Glomerular visceral epithelial cell (primary cell): Measurements from ENCODE around the gene ZC3H13.

Source experiments
- DNase-seq: peaks from one replicate; pipeline ENCODE4 v3.0.0-alpha.2; 2016; ENCODE audit errors: extremely low spot score

Gene ZC3H13, protein sequence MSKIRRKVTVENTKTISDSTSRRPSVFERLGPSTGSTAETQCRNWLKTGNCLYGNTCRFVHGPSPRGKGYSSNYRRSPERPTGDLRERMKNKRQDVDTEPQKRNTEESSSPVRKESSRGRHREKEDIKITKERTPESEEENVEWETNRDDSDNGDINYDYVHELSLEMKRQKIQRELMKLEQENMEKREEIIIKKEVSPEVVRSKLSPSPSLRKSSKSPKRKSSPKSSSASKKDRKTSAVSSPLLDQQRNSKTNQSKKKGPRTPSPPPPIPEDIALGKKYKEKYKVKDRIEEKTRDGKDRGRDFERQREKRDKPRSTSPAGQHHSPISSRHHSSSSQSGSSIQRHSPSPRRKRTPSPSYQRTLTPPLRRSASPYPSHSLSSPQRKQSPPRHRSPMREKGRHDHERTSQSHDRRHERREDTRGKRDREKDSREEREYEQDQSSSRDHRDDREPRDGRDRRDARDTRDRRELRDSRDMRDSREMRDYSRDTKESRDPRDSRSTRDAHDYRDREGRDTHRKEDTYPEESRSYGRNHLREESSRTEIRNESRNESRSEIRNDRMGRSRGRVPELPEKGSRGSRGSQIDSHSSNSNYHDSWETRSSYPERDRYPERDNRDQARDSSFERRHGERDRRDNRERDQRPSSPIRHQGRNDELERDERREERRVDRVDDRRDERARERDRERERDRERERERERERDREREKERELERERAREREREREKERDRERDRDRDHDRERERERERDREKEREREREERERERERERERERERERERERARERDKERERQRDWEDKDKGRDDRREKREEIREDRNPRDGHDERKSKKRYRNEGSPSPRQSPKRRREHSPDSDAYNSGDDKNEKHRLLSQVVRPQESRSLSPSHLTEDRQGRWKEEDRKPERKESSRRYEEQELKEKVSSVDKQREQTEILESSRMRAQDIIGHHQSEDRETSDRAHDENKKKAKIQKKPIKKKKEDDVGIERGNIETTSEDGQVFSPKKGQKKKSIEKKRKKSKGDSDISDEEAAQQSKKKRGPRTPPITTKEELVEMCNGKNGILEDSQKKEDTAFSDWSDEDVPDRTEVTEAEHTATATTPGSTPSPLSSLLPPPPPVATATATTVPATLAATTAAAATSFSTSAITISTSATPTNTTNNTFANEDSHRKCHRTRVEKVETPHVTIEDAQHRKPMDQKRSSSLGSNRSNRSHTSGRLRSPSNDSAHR (N-terminal part only)

DNA sequence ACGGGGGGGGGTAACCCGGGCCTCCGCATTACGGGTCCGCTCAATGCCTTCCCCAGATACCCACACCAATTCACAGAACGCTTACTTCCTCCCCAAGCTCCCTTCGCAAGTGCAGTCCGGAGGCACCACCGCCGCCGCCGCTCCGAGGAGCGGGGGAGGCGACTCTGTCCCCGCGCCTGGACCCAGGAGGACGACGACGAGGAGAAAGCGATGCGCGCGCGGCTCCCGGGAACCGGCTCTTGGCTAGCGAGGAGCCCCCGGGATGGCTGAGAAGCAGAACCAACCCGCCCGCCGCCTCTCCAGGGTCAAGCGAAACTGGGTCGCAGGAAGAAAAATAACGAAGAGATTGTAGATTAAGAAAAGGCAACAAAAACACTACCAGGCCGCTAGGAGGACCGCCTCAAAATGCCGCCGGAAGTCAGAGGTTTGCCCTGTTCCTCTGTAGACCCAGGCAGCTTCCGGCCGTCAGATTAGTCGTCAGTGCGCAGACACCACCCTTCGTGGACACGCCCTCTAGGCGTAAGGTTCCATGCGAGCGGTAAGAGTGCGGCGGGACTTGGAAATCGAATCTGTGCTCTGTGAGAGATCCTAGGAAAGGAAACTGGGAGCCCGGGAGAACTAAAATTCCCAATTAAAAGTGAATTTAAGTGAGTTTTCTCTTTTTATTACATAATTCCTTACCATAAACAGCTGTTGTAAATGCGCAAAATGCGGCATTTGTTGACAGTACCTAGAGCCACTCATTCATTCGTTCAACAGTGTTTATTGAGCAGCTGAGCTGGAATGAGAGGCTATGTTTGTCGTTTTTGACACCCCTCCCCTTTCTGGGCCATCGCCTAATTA, at the start of gene ZC3H13:
Gene ZC3H13, minus strand, starts transcription at position 428 of the 843 bp plus-strand sequence. CDS start 7,239 bp downstream, outside the sequence.
- DNase-seq, result peak; percentile 92

DNA sequence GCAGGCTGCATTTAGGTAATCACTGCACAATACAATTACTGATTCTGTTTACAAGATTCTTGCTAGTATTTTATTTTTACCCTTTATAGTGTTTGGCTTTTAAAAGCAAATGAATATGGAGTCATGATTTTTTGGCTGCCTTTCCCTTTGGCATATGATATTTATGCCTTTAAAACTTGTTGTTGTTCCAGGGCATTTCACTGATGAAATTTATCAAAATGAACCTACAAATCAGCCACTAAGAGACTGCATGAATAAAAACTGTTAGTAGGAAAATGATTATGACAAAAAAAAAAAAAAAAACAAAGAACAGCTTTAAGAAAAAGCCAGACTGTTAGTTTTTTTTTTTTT, 49.7 kb upstream of the ZC3H13 start:
- DNase-seq, result no peak

DNA sequence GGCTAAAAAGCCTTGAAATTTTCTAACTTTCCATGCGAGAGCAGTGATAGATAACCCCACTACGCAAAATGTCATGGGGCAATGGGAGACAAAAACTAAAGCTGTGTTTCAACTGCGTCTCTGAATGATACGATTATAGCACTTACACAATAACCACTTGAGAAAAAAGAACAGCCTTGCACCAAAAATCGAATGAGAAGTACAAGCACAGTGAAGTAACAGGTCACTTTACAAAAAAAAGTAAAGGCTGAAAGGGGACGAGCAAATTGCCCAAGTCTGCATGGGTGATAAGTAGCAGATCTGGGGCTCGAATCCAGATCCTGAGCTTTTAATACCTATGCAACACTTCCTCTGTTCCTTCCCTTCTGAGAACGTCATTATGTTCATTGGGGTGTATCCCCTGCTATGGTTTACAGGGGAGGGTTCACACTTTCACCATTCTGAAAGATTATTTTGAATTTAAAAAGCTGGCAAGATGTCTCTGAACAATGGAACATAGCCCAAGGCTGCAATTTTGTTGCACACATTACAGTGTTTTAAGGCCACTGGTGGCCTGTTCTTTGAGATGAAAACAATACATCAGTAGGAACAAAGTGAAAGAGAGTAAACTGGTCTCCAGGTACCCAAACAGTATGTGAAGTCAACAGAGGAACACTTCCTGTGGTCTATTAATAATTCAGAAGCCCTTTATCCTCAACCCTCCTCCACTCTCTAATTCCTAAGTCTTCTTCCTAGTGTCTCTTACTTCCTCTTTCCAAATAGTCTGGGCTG, 49.1 kb upstream of the ZC3H13 start:
- no peak for DNase-seq

DNA sequence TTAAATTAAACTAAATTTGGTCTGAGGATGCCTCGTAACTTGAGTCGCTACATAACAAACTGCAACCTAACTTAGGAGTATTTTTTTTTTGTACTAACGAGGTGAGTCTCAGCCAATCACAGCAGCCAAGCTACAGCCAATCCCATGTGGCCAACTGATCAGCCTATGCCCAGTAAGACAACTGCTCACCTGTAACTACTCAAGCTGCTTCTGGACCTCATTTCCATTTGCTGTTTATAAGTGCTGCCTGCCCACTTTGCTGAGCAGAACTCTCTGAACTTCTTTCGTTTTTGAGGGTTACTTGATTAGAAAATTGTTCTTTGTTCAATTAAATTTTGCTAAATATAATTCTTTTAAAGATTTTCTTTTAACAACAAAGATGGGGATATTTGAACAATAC, 48.5 kb upstream of the ZC3H13 start:
- no peak for DNase-seq

DNA sequence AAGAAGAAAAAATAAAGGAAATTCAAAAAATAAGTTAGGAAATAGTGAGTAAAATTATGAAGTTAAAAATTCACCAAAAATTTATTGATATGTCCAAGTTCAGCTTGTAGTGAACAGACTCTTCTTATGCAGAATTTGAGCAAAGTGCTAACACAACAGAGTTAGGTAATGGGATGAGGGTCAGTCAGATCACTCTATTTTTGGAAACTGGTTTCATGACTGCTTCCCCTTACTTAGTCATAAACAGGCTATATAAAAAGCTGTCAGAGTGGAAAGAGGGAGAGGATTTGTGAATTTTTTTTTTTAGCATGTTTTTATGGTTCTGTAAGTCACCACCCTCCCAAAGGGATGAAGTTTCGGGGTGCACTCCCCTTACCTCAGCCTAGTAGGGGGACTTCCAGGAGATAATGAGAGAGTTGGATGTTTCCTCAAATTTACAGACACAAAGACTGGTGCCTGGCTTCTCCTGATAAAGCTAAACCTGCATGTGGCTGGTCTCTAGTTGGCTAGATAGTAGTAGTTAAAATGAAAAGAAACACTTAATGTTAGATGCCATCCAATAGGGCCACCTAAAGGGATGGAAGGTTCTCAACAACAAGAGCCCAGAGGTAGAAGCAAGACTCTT, 47.8 kb upstream of the ZC3H13 start:
- no peak for DNase-seq

DNA sequence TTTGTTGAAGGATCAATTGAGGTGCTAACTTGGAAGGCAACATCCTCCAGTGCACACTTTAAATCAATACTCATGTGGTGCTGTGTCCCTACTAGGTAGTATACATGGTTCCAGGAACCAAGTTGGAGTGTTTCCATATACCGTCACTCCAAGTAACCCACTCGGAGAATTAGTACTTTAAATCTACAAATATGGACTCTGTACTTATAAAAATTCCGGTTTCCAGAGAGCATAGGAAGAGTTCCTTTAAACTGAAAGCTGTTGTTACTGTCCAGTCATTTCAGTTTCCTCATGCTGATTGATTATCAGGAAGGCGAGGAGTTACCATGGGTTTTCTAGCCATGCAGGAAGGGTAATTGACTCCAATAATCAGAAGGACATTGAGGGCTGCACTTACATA, 45.1 kb upstream of the ZC3H13 start:
- DNase-seq, result no peak

DNA sequence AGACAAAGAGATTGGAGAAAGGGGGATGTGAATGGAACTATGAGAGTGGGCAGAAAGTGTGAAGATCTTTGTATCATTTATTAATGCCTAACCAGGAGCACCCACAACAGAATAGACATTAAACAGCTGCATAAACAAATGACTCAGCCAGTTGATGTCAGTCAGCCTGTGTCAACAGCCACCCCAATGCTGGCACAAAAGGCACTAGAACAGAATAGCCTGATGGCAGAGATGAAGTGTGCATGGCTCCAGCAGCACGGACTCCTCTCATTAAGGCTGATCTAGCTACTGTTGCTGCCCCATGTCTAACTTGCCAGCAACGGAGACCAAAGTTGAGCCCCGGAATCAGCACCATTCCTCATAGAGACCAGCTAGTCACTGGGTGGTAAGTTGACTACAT, 44.5 kb upstream of the ZC3H13 start:
- DNase-seq, result no peak

DNA sequence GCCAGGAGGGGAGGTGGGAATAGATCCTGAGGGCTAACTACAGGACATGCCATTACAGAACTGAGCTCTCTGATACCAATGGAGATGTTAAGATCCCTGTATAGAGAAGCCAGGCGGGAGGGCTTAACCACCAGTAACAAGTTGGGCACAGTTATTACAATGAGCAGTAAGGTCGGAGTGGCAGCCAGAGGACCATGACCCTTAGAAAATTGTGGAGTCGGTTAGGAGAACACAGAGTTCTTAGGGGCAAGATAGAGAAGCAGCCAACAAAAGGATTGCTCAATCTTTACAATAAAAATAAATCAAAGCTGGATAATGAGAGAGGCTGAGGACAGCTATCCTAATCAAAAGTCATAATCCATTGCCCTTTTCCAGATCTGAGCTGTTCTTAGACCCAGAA, 41.9 kb upstream of the ZC3H13 start:
- DNase-seq, result no peak

DNA sequence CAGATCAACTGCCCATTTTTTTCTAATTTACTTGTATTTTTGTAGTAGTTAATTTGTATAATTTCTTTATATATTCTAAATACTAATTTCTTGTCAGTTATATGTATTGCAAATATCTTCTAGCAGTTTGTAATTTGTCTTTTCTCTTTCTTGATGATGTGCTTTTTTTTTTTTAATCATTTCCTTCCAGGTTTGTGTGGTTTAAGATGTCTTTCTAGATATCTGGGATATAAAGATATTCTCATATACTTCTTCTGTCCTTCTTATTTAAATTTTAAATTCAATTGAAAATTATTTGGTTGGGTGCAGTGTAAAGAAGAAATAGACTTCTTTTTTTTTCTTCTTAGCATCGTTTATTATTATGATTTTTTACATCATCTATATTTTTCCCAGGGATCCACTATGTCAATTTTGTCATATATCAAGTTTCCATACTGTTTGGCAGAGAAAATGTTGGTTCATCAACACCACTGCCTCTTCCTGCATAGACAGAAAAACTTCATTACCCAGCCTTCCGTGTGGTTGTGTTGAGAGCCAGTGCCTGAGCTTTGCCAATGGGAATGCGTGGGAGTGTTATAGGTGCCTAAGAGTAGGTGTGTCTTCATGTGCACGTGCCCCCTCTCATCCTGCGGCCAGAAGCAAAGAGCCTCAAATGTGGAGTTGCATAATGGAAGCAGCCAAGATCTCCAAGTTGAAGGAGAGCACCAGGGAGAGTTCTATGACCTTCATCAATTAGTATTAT, 36.4 kb upstream of the ZC3H13 start:
- no peak for DNase-seq

DNA sequence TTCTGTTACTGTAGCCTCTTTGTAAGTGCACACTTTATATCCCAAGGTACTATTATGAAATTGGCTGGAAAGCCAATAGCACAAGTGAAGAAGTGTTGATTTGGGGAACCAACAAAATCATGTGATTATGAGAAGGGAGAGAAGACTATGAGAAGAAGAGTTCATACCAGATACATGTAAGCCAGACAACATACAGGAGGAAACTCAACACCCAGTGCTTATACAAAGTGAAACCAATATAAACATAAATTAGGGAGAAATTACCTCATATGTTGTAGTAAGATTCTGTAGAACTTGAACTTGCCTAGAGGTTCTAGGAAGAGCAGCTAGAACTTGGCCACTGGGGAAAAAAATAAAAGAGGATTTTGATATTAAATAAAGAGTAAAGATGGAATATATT, 34.9 kb upstream of the ZC3H13 start:
- DNase-seq, result no peak

DNA sequence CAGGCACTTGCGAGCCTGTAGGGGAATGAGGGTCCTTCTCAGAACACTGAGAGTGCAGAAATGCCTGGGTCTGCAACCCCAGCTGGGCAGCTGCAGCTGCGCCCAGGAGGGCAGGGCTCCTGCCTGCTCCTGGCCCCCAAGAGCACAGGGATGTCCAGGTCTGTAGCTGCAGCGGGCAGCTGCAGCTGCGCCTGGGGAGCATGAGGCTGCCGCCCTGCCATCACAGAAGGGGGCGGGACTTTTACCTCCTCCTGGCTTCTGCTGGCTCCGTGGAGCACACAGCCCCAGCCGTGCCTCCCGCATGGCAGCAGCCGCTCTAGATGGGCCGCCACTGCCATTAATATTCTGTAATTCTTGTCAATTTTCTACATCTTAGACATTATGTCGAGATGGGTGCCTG, 34.4 kb upstream of the ZC3H13 start:
- DNase-seq, result no peak

DNA sequence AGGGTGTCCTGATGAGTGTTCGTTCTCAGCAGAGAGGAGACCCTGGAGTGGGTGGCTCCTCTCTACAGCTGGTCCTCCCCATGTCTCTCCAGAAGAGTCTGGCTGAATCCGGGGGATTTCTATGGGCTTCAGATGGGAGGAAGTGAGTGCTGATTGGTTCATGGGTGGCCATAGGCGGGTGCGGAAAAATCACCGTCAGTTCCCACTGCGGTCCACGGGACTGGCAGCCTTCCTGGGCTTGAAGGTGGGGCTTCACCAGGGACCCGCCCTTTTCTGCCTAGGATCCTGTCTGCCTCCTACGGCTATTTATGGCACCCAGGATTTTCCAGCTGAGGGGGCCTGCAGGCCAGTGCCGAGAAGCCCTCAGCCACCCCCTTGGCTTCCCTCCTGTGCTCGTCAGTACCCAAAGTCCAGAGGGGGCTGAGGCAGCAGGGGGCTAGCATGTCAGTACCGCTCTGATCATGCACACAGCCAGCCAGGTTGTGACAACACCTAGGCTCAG, 33.9 kb upstream of the ZC3H13 start:
- no peak for DNase-seq

DNA sequence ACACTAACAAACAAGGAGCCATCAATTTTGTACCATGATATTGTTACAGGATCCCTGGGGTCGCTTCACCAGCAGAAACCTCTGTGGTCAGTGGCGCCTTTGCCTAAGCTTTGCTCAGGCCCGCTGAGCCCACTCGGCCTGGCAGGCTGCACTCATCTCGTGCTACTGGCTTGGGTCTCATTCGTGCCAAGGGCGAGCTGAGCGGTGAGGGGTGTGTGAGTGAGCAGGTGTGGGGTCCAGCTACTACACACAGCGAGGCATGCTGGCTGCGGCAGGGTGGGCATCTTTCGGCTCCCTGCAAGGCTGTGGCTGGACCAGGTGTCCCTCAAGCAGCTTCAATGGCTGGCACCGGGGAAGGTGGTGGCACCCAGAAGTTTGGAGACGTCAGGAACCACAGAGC, 33.2 kb upstream of the ZC3H13 start:
- no peak for DNase-seq

DNA sequence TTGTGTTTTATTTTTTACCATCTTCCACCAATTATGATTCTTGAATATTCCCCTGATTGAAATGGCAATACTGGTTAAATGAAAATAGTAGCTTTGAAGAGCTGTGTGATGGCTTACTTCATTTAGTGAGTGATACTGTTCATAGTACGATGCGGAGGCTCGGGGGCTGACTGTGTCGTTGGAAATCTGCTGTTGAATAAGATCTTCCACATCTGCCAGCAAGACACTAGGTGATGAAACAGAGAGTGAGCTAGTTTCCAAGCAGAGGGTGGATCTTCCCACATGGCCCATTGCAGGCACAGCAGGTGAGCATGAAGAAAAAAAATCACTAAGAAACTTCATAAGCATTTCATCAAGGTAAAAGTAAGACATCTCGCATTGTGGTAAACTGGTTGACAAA, 29.8 kb upstream of the ZC3H13 start:
- DNase-seq, result no peak

DNA sequence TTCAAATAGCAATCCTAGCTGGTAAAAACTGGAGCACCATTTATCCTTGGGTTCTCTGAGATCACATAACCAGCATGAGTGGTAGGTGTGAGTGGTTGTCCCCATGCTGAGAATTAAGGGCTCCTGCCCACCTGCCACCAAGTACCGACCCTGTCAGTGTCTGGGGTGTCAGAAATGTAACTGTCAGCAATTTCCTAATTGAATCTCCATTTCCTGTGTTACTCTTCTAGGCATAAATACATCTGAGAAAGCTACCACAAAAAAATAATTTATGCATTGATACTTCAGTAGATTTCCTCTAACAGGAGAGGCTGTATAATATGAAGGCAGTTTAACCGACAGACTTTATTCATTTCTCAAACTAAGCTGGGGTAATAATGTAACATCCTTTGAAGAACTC, 27.2 kb upstream of the ZC3H13 start:
- DNase-seq, result no peak

DNA sequence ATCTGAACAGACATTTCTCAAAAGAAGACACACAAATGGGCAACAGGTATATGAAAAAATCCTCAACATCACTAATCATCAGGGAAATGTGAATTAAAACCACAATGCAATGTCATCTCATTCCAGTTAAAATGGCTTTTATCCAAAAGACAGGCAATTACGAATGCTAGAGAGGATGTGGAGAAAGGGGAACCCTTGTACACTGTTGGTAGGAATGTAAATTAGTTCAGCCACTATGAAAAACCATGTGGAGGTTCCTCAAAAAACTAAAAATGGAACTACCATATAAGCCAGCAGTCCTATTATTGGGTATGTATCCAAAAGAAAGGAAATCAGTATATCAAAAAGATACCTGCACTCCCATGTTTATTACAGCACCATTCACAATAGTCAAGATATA, 24.7 kb upstream of the ZC3H13 start:
- no peak for DNase-seq

DNA sequence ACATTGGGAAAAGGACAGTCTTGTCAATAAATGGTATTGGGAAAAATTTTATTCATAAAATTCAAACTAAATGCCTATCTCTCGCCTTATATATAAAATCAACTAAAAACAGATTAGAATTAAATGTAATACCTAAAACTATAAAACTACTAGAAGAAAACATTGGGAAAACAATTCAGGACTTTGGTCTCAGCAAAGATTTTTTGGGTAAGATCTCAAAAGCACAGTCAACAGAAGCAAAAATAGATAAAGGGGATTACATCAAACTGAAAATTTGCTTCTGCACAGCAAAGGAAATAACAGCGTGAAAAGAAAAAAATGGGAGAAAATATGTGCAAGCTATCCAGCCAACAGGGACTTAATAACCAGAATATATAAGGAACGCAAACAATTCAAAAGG, 24.3 kb upstream of the ZC3H13 start:
- DNase-seq, result no peak

DNA sequence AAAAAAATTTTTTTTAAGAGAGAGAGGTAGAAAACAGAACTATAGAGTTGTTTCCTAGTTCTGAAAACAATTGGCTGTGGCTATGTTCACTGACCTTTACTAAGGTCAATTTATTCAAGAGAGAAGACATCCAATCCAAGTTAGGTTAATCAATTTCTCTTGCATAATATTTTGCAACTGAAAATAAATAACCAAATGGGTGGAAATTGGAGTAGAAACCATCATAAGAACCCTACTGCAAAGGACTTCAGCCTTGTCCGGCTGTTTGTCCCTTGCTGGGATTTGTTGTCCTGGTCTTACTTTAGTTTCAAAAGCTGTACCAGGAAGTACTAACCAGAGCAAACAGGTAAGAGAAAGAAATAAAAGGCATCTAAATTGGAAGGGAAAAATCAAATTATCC, 23.3 kb upstream of the ZC3H13 start:
- no peak for DNase-seq

DNA sequence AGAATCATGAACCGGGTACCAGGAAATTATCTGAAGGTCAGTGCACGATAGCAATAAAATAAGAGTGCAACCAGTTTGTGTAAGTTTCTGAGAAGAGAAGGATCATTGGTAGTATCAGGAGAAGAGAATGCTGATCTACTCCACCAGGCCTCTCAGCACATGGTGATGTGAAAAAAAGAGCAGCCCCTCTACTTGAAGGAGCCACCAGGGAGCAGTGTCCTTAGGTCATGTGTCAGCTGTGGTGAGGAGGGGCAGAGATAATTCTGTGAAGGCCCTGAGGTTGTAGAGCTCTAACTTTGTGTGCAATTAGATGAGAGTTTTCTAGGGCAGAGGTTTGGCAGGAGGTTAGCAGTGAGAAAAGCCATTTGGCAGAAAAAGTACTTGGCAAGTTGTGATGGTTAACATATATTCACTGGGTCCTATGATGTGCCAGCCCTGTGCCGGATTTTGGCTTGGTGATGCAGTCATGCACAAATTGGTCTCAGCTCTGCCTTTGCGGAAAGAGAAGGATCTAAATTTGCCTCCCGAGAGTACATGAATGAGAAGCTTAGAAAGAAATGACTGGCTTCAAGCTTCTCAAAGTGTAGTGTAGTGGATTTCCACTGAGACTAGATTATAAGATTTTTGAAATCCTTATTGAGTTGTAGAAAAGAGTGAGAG, 19.2 kb upstream of the ZC3H13 start:
- DNase-seq, result no peak
